GM23338 (cell line): Measurements from ENCODE around the gene CCDC32. TPM values are rescaled to one million over a fixed set of nuclear protein-coding genes. Genes with fewer than 3 reads are reported as not detected.

Experiments used
- ATAC-seq: fragments of 200-7000 bp; cut with Tn5 transposase; 3 replicates; pipeline ENCODE4 v1.9.1; 2020
- DNase-seq: peaks from one replicate; pipeline ENCODE4 v3.0.0-alpha.2; 2015; ENCODE audit warnings: low spot score
- H2AFZ ChIP-seq: fragments of 200-600 bp; sonication (generic); 2 replicates; pipeline ENCODE4 v1.8.0; 2016; ENCODE audit warnings: antibody characterized with exemption, mild to moderate bottlenecking, moderate library complexity
- H3F3A ChIP-seq: fragments of 200-600 bp; sonication (generic); replicated peaks from 2 replicates; pipeline ENCODE4 v1.8.0; 2017; ENCODE audit warnings: antibody characterized with exemption, mixed run types, low read depth
- H3K27ac ChIP-seq: fragments of 200-600 bp; sonication (generic); 2 replicates; pipeline ENCODE4 v1.6.1; 2016; ENCODE audit warnings: low read depth
- H3K27me3 ChIP-seq: fragments of 200-600 bp; sonication (generic); 2 replicates; pipeline ENCODE4 v1.8.0; 2016; ENCODE audit warnings: mild to moderate bottlenecking, mixed run types, moderate library complexity; ENCODE audit not compliant: insufficient read depth
- H3K36me3 ChIP-seq: fragments of 200-600 bp; sonication (generic); 2 replicates; pipeline ENCODE4 v1.8.0; 2016; ENCODE audit warnings: mild to moderate bottlenecking; ENCODE audit not compliant: insufficient read depth
- H3K4me1 ChIP-seq: fragments of 200-600 bp; sonication (generic); 2 replicates; pipeline ENCODE4 v1.8.0; 2016; ENCODE audit warnings: mild to moderate bottlenecking, moderate library complexity; ENCODE audit not compliant: insufficient read depth
- H3K4me2 ChIP-seq: fragments of 200-600 bp; sonication (generic); 2 replicates; pipeline ENCODE4 v1.7.1; 2017; ENCODE audit warnings: mixed run types
- H3K4me3 ChIP-seq: fragments of 200-600 bp; sonication (generic); 2 replicates; pipeline ENCODE4 v1.6.1; 2016; ENCODE audit warnings: mixed run types
- H3K79me2 ChIP-seq: fragments of 200-600 bp; sonication (generic); replicated peaks from 2 replicates; pipeline ENCODE4 v1.8.0; 2017; ENCODE audit warnings: mild to moderate bottlenecking; ENCODE audit not compliant: insufficient read depth
- H3K9me2 ChIP-seq: fragments of 200-600 bp; sonication (generic); 2 replicates; pipeline ENCODE4 v1.8.0; 2017; ENCODE audit not compliant: insufficient read depth
- H4K20me1 ChIP-seq: fragments of 200-600 bp; sonication (generic); replicated peaks from 2 replicates; pipeline ENCODE4 v1.8.0; 2017; ENCODE audit warnings: mild to moderate bottlenecking; ENCODE audit not compliant: insufficient read depth
- H3K27ac Mint-ChIP-seq: 2 replicates; pipeline ENCODE4 v1.8.0; 2020; ENCODE audit warnings: inconsistent platforms, mild to moderate bottlenecking, moderate library complexity, mixed read lengths
- H3K27me3 Mint-ChIP-seq: 3 replicates; pipeline ENCODE4 v1.8.0; 2022; ENCODE audit warnings: low read depth, mild to moderate bottlenecking, moderate library complexity, mixed read lengths, inconsistent platforms; ENCODE audit not compliant: insufficient read depth, poor library complexity
- H3K36me3 Mint-ChIP-seq: 3 replicates; pipeline ENCODE4 v1.8.0; 2021; ENCODE audit warnings: low read depth, mild to moderate bottlenecking, inconsistent platforms, moderate library complexity, mixed read lengths
- H3K4me1 Mint-ChIP-seq: 3 replicates; pipeline ENCODE4 v1.8.0; 2020; ENCODE audit warnings: mild to moderate bottlenecking, inconsistent platforms, mixed read lengths
- H3K4me3 Mint-ChIP-seq: 3 replicates; pipeline ENCODE4 v1.8.0; 2021; ENCODE audit warnings: moderate library complexity, mild to moderate bottlenecking, inconsistent platforms, mixed read lengths
- H3K9me3 Mint-ChIP-seq: 3 replicates; pipeline ENCODE4 v1.8.0; 2020; ENCODE audit warnings: moderate library complexity, mild to moderate bottlenecking, inconsistent platforms, mixed read lengths
- CREB1 ChIP-seq: fragments of 250-450 bp; sonication (Bioruptor Pico); IDR thresholded peaks from 2 replicates; pipeline ENCODE4 v1.5.0; 2020; ENCODE audit warnings: low read depth, mild to moderate bottlenecking, moderate library complexity
- CTCF ChIP-seq, 2 experiments: fragments of 200-600 bp in 1 of 2; sonication (generic) in 1 of 2; conservative IDR thresholded peaks; 2 replicates each; pipeline versions ENCODE4 v1.5.1 to v1.6.1; 2016 to 2017; ENCODE audit warnings: antibody characterized with exemption in 2 of 2, low read depth in 2 of 2, mild to moderate bottlenecking in 2 of 2, moderate library complexity in 1 of 2
- ETS1 ChIP-seq: IDR thresholded peaks from 2 replicates; pipeline ENCODE4 v1.6.1; 2016; ENCODE audit warnings: antibody characterized with exemption
- EZH2 ChIP-seq: fragments of 200-600 bp; sonication (generic); IDR thresholded peaks from one replicate; pipeline ENCODE4 v1.8.0; 2017; ENCODE audit warnings: antibody characterized with exemption, mild to moderate bottlenecking, low read depth; ENCODE audit not compliant: unreplicated experiment
- EZH2phosphoT487 ChIP-seq: fragments of 200-600 bp; sonication (generic); IDR thresholded peaks from one replicate; pipeline ENCODE4 v1.8.1; 2018; ENCODE audit warnings: antibody characterized with exemption; ENCODE audit not compliant: unreplicated experiment
- JUNB ChIP-seq: IDR thresholded peaks from one replicate; pipeline ENCODE4 v1.6.1; 2016; ENCODE audit warnings: antibody characterized with exemption; ENCODE audit not compliant: unreplicated experiment
- NANOG ChIP-seq: IDR thresholded peaks from 2 replicates; pipeline ENCODE4 v1.6.1; 2016; ENCODE audit warnings: antibody characterized with exemption, borderline replicate concordance
- POLR2AphosphoS5 ChIP-seq: IDR thresholded peaks from 2 replicates; pipeline ENCODE4 v1.6.1; 2016; ENCODE audit warnings: antibody characterized with exemption, low read depth
- REST ChIP-seq: IDR thresholded peaks from one replicate; pipeline ENCODE4 v1.6.1; 2018; ENCODE audit warnings: antibody characterized with exemption; ENCODE audit not compliant: unreplicated experiment
- STAT1 ChIP-seq: IDR thresholded peaks from one replicate; pipeline ENCODE4 v1.6.1; 2016; ENCODE audit warnings: antibody characterized with exemption; ENCODE audit not compliant: unreplicated experiment
- ZNF114 ChIP-seq: fragments of 250-450 bp; sonication (Bioruptor Pico); IDR thresholded peaks from 2 replicates; pipeline ENCODE4 v1.5.0; 2020; ENCODE audit warnings: mild to moderate bottlenecking, moderate library complexity
- ZNF331 ChIP-seq: fragments of 250-450 bp; sonication (Bioruptor Pico); IDR thresholded peaks from 2 replicates; pipeline ENCODE4 v1.5.0; 2020; ENCODE audit warnings: low read depth, mild to moderate bottlenecking, moderate library complexity
- ZNF462 ChIP-seq: fragments of 250-450 bp; sonication (Bioruptor Pico); IDR thresholded peaks from 2 replicates; pipeline ENCODE4 v1.5.0; 2020; ENCODE audit warnings: mild to moderate bottlenecking, moderate library complexity
- polyA plus RNA-seq: library from polyadenylated mRNA; unstranded; fragments of >200 nt; fragmentation: Nextera tagmentation; extraction: Ambion mirVana; gene quantifications from 2 replicates; pipeline ENCODE4 v1.2.1, GENCODE V29; 2016
- total RNA-seq: library from RNA; depleted of rRNA; stranded (reverse); fragments of >200 nt; shearing (Covaris generic); gene quantifications from 2 replicates; pipeline ENCODE4 v1.2.3, GENCODE V29; 2014

CCDC32 gene
- total and polyA plus RNA-seq, 2 experiments from 2014 or later: 13.8 to 15.4 TPM

- no peaks in the 10 kb centered on the region; the same call in 2 of the 3 replicates for H3K9me3 Mint-ChIP-seq
Measured at GRCh38 chr15:40510201-40510600, 54.6 kb downstream of the CCDC32 start.

More at GRCh38 chr15:40510201-40510600, 54.6 kb downstream of the CCDC32 start:
- Mint-ChIP-seq H3K4me3 (no peak overlapping the region; the same call in 2 of the 3 replicates), H3K27ac (no peak overlapping the region), H3K36me3 (no peaks in the 10 kb centered on the region; the same call in 2 of the 3 replicates), H3K4me1 (peaks cover 21% of the 10 kb centered on the region), H3K27me3 (peaks cover 26% of the 10 kb centered on the region)
- no peak overlapping the region for H2AFZ ChIP-seq
- H3K4me1 ChIP-seq: peaks cover 14% of the 10 kb centered on the region; the same call in 1 of the 2 replicates
- no peaks in the 10 kb centered on the region for H4K20me1 ChIP-seq
- H3K27me3 ChIP-seq: peaks cover 49% of the 10 kb centered on the region
- H3K36me3 ChIP-seq: no peaks in the 10 kb centered on the region
- no peak for DNase-seq
- no peak overlapping the region for H3K4me3 ChIP-seq
- TF ChIP-seq REST: no peak
- no peak for TF ChIP-seq ETS1
- no peak for TF ChIP-seq EZH2phosphoT487
- no peak for TF ChIP-seq EZH2
- no peak for TF ChIP-seq ZNF462
- TF ChIP-seq STAT1: no peak
- no peak for TF ChIP-seq ZNF331 (CRISPR knock-in tag)
- no peak for TF ChIP-seq CREB1 (CRISPR knock-in tag)
- TF ChIP-seq ZNF114: no peak
- TF ChIP-seq CTCF (conservative IDR thresholded peaks at IDR 0.05; ENCODE audit: low read depth in 2 of 2): no peak
- TF ChIP-seq JUNB: no peak
- TF ChIP-seq NANOG: no peak
- TF ChIP-seq POLR2AphosphoS5: no peak
- H3F3A ChIP-seq: peaks cover 5% of the 10 kb centered on the region
- H3K79me2 ChIP-seq: no peaks in the 10 kb centered on the region
- H3K9me2 ChIP-seq: no peaks in the 10 kb centered on the region
- no peak overlapping the region for H3K4me2 ChIP-seq
- no peak overlapping the region for H3K27ac ChIP-seq
- no peak for ATAC-seq
